Endothelial cell of umbilical vein (primary cell): Measurements from ENCODE around the gene AK8. TPM values are rescaled to one million over a fixed set of nuclear protein-coding genes. Genes with fewer than 3 reads are reported as not detected.

Experiments
- BruUV-seq: library from RNA; stranded (reverse); fragments of 400-500 nt; replicated peaks from 2 replicates; lab custom pipeline; 2021; lab: Mats Ljungman, UMichigan
- CTCF ChIA-PET: fragments of 300-600, 350-600 bp; sonication (Branson Sonifier 250); formaldehyde crosslinking; loops from one replicate; lab custom pipeline; 2021; ENCODE audit warnings: antibody characterized with exemption, inconsistent platforms; lab: Charles Lee
- POLR2A ChIA-PET: fragments of 300-600, 350-600 bp; sonication (Branson Sonifier 250); formaldehyde crosslinking; loops from one replicate; lab custom pipeline; 2021; ENCODE audit warnings: antibody characterized with exemption, inconsistent platforms; lab: Charles Lee
- DNase-seq: peaks from one replicate; pipeline ENCODE4 v3.0.0-alpha.2; 2011; ENCODE audit warnings: low read depth, low spot score
- FAIRE-seq: peaks from 2 replicates; lab custom pipeline; 2011; peaks lifted over from hg19 to GRCh38; lab: Jason Lieb, UNC
- H2AFZ ChIP-seq: 2 replicates; pipeline ENCODE4 v1.6.0; 2012; ENCODE audit warnings: low read depth, low read length, control low read depth, inconsistent platforms
- H3K27ac ChIP-seq: 2 replicates; pipeline ENCODE4 v1.5.1; 2011; ENCODE audit warnings: low read depth, mild to moderate bottlenecking, control low read depth, low read length, moderate library complexity; ENCODE audit not compliant: insufficient read depth
- H3K27me3 ChIP-seq, 2 experiments: 2 replicates each; pipeline versions ENCODE4 v1.6.0 to v1.6.1; 2011; ENCODE audit warnings: low read length in 2 of 2, mixed read lengths in 1 of 2; ENCODE audit not compliant: control insufficient read depth in 2 of 2, insufficient read depth in 2 of 2
- H3K36me3 ChIP-seq, 2 experiments: 2 replicates in 1 of 2; 3 replicates in 1 of 2; pipeline ENCODE4 v1.5.1; 2011; ENCODE audit warnings: low read length in 2 of 2, mild to moderate bottlenecking in 1 of 2, moderate library complexity in 1 of 2; ENCODE audit not compliant: control insufficient read depth in 2 of 2, insufficient read depth in 2 of 2; ENCODE audit errors: extremely low read depth in 1 of 2
- H3K4me1 ChIP-seq: 3 replicates; pipeline ENCODE4 v1.5.1; 2011; ENCODE audit warnings: mild to moderate bottlenecking, low read length; ENCODE audit not compliant: control insufficient read depth, insufficient read depth; ENCODE audit errors: extremely low read depth
- H3K4me2 ChIP-seq: 2 replicates; pipeline ENCODE4 v1.6.1; 2011; ENCODE audit warnings: low read length, control low read depth, mixed read lengths; ENCODE audit not compliant: insufficient read depth
- H3K4me3 ChIP-seq, 3 experiments: fragments of 200-600 bp in 1 of 3; sonication (generic), shearing (Covaris generic) in 1 of 3; replicated peaks in 1 of 3; 2 replicates each; pipeline ENCODE4 v1.5.1; 2011 to 2016; ENCODE audit warnings: control low read depth in 3 of 3, low read length in 3 of 3, mild to moderate bottlenecking in 2 of 3, inconsistent platforms in 1 of 3, low read depth in 1 of 3, moderate library complexity in 1 of 3; ENCODE audit not compliant: insufficient read depth in 1 of 3
- H3K79me2 ChIP-seq: 2 replicates; pipeline ENCODE4 v1.6.0; 2012; ENCODE audit warnings: low read length, inconsistent platforms; ENCODE audit not compliant: control insufficient read depth, insufficient read depth
- H3K9ac ChIP-seq: replicated peaks from 2 replicates; pipeline ENCODE3; 2011; ENCODE audit warnings: low read length, control low read depth; ENCODE audit not compliant: insufficient read depth; ENCODE audit errors: extremely low read depth
- H3K9me1 ChIP-seq: replicated peaks from 3 replicates; pipeline ENCODE4 v1.6.0; 2011; ENCODE audit warnings: mild to moderate bottlenecking, low read length; ENCODE audit not compliant: control insufficient read depth, insufficient read depth; ENCODE audit errors: extremely low read depth
- H3K9me3 ChIP-seq: replicated peaks from 2 replicates; pipeline ENCODE4 v1.5.1; 2012; ENCODE audit warnings: low read length, inconsistent platforms; ENCODE audit not compliant: control insufficient read depth, insufficient read depth
- H4K20me1 ChIP-seq: replicated peaks from 2 replicates; pipeline ENCODE3; 2011; ENCODE audit warnings: mild to moderate bottlenecking, low read length; ENCODE audit not compliant: control insufficient read depth, insufficient read depth; ENCODE audit errors: extremely low read depth
- EZH2 ChIP-seq: IDR thresholded peaks from 2 replicates; pipeline ENCODE4 v1.6.1; 2012; ENCODE audit warnings: borderline replicate concordance, low read depth, mild to moderate bottlenecking, moderate library complexity, low read length, inconsistent platforms; ENCODE audit not compliant: severe bottlenecking
- GATA2 ChIP-seq: IDR thresholded peaks from 2 replicates; pipeline ENCODE4 v1.7.0; 2011; ENCODE audit warnings: low read depth, mild to moderate bottlenecking, moderate library complexity, mixed read lengths, low read length; ENCODE audit not compliant: insufficient read length, insufficient read depth
- JUN ChIP-seq: IDR thresholded peaks from 2 replicates; pipeline ENCODE4 v1.6.1; 2011; ENCODE audit warnings: borderline replicate concordance, low read depth; ENCODE audit not compliant: insufficient read length, insufficient read depth
- MYC ChIP-seq: IDR thresholded peaks from one replicate; pipeline ENCODE4 v1.6.1; 2011; ENCODE audit warnings: mild to moderate bottlenecking, low read depth, low read length
- POLR2A ChIP-seq: IDR thresholded peaks from 2 replicates; pipeline ENCODE4 v1.6.1; 2012; ENCODE audit warnings: low read depth, mild to moderate bottlenecking, control low read depth, low read length
- POLR2AphosphoS5 ChIP-seq: IDR thresholded peaks from 2 replicates; pipeline ENCODE4 v1.6.1; 2012; ENCODE audit warnings: low read depth, mild to moderate bottlenecking, control low read depth, low read length, moderate library complexity; ENCODE audit not compliant: insufficient read depth
- dilution Hi-C: fragments of 300-500 bp; cut with MboI; formaldehyde crosslinking; loops from one replicate; pipeline ENCODE4 v1.15.0; 2019; ENCODE audit warnings: low sequenced_read_pairs; ENCODE audit not compliant: extremely low pct_ligation_motif_present
- intact Hi-C: fragments of 100-400 bp; cut with micrococcal nuclease; formaldehyde crosslinking; loops from one replicate; pipeline ENCODE4 v1.10.0; 2022
- polyA plus RNA-seq, 4 experiments: library from polyadenylated mRNA; depleted of rRNA in 3 of 4; stranded (reverse) in 3 of 4; unstranded in 1 of 4; fragments of >200 nt; gene quantifications; 2 replicates each; pipeline versions ENCODE4 v1.2.1 to v1.2.3, GENCODE V29; 2011 to 2012; ENCODE audit warnings: missing spikeins in 1 of 4
- total RNA-seq: library from RNA; stranded (reverse); gene quantifications from 2 replicates; pipeline ENCODE4 v1.2.3, GENCODE V29; 2021
- TF ChIP-seq, protein P1 (sequence below), 2 donors: IDR thresholded peaks; 1 replicate in 1 of 2; 2 replicates in 1 of 2; pipeline ENCODE4 v1.5.1; 2011; ENCODE audit warnings: low read length in 2 of 2, mild to moderate bottlenecking in 2 of 2, moderate library complexity in 2 of 2, control low read depth in 1 of 2, inconsistent platforms in 1 of 2, low read depth in 1 of 2; ENCODE audit not compliant: insufficient read depth in 1 of 2; ENCODE audit errors: extremely low read depth in 1 of 2
- TF ChIP-seq, protein P2 (sequence below): IDR thresholded peaks from 2 replicates; pipeline ENCODE4 v1.6.1; 2011; ENCODE audit not compliant: insufficient read depth, insufficient read length

Gene AK8
- total and polyA plus RNA-seq, 2 donors (not counting 3 experiments of a cell fraction or from before 2014, with no cell fraction given): 0.06 TPM; not detected in 1

DNA sequence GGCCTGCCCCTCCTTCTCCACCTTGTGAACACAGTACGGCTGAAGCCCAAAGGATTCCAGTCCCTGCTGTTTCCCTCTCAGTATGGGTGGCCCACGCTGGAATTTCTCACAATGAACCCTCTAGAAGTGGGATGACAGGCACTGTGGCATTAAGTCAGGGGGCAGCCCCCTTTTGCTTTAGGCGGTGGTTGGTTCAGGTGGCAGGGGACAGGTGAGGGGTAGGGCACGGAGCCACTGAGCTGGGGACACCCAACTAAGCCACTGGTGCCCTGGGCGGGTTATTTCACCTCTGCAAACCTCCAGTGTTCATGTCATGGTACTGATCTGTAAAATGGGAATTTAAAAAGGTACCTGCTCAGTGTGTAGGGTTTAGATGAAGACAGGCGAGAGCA, 8.2 kb upstream of the AK8 start:
- dilution Hi-C loops (no loop called here), intact Hi-C loops (no loop called here)
- H3K9ac ChIP-seq: no peak overlapping the region
- no peaks in the 10 kb centered on the region for H3K79me2 ChIP-seq
- no peaks in the 10 kb centered on the region for H4K20me1 ChIP-seq
- no peaks in the 10 kb centered on the region for H3K9me3 ChIP-seq
- no peaks in the 10 kb centered on the region for H3K4me1 ChIP-seq
- no TSS peak for BruUV-seq
- no peak for FAIRE-seq
- H3K36me3 ChIP-seq: no peaks in the 10 kb centered on the region
- no peak overlapping the region for H3K4me2 ChIP-seq
- ChIA-PET POLR2A (no interaction called here), CTCF (no interaction called here)
- TF ChIP-seq, protein P1, sequence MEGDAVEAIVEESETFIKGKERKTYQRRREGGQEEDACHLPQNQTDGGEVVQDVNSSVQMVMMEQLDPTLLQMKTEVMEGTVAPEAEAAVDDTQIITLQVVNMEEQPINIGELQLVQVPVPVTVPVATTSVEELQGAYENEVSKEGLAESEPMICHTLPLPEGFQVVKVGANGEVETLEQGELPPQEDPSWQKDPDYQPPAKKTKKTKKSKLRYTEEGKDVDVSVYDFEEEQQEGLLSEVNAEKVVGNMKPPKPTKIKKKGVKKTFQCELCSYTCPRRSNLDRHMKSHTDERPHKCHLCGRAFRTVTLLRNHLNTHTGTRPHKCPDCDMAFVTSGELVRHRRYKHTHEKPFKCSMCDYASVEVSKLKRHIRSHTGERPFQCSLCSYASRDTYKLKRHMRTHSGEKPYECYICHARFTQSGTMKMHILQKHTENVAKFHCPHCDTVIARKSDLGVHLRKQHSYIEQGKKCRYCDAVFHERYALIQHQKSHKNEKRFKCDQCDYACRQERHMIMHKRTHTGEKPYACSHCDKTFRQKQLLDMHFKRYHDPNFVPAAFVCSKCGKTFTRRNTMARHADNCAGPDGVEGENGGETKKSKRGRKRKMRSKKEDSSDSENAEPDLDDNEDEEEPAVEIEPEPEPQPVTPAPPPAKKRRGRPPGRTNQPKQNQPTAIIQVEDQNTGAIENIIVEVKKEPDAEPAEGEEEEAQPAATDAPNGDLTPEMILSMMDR (IDR thresholded peaks at IDR 0.05; ENCODE audit: extremely low read depth in 1 of 2, insufficient read depth in 1 of 2, low read depth in 1 of 2, low read length in 2 of 2): no peak
- TF ChIP-seq POLR2A (no peak), EZH2 (no peak), GATA2 (no peak), POLR2AphosphoS5 (no peak), JUN (no peak), MYC (no peak)
- TF ChIP-seq, protein P2, sequence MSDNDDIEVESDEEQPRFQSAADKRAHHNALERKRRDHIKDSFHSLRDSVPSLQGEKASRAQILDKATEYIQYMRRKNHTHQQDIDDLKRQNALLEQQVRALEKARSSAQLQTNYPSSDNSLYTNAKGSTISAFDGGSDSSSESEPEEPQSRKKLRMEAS: no peak
- no peaks in the 10 kb centered on the region for H3K9me1 ChIP-seq
- DNase-seq: no peak
- H3K27me3 ChIP-seq: no peaks in the 10 kb centered on the region
- no peak overlapping the region for H3K27ac ChIP-seq
- no peak overlapping the region for H3K4me3 ChIP-seq
- H2AFZ ChIP-seq: no peak overlapping the region
